HEK293 (cell line): ENCODE data around the gene CYP21A2.
A peak's percentile ranks its signal among the peaks of the same experiment; 100 is the strongest.

Source experiments
- CTCF ChIA-PET: fragments of 350-600 bp; formaldehyde crosslinking; extraction: SDS; loops from one replicate; lab custom pipeline; 2021; ENCODE audit warnings: antibody characterized with exemption; lab: Yijun Ruan, JAX
- POLR2A ChIA-PET: fragments of 300-600 bp; formaldehyde crosslinking; extraction: SDS; loops from one replicate; lab custom pipeline; 2020; ENCODE audit warnings: antibody characterized with exemption, inconsistent platforms; lab: Yijun Ruan, JAX
- H3K27ac ChIP-seq: fragments of 200-500 bp; sonication (Bioruptor generic); 2 replicates; pipeline ENCODE4 v1.5.1; 2014; ENCODE audit warnings: low read depth, low read length, control low read depth, inconsistent platforms; ENCODE audit errors: extremely low read depth
- H3K36me3 ChIP-seq, 2 experiments: fragments of 200-500 bp in 1 of 2; sonication (Bioruptor generic) in 1 of 2; 1 replicate in 1 of 2; 2 replicates in 1 of 2; pipeline ENCODE4 v1.5.1; 2014 to 2017; ENCODE audit warnings: inconsistent platforms in 2 of 2, low read length in 2 of 2; ENCODE audit not compliant: control insufficient read depth in 2 of 2, insufficient read depth in 1 of 2
- H3K4me1 ChIP-seq: fragments of 200-500 bp; sonication (Bioruptor generic); 2 replicates; pipeline ENCODE4 v1.5.1; 2014; ENCODE audit warnings: mild to moderate bottlenecking, low read length, inconsistent platforms; ENCODE audit not compliant: control insufficient read depth, insufficient read depth
- H3K4me3 ChIP-seq: 2 replicates; pipeline ENCODE4 v1.5.1; 2011; ENCODE audit warnings: low read depth, mild to moderate bottlenecking, control low read depth, low read length, moderate library complexity
- H3K9me3 ChIP-seq: fragments of 200-500 bp; sonication (Bioruptor generic); 2 replicates; pipeline ENCODE4 v1.5.1; 2014; ENCODE audit warnings: low read depth, low read length, inconsistent platforms; ENCODE audit not compliant: control insufficient read depth, insufficient read depth
- HIC1 ChIP-seq: fragments of 450-650 bp; formaldehyde crosslinking; IDR thresholded peaks from 2 replicates; pipeline ENCODE4 v1.5.1; 2016; ENCODE audit warnings: missing biosample characterization, missing genetic modification characterization
- OVOL3 ChIP-seq: fragments of 450-650 bp; formaldehyde crosslinking; IDR thresholded peaks from 2 replicates; pipeline ENCODE4 v1.5.1; 2016; ENCODE audit warnings: missing biosample characterization, missing genetic modification characterization
- PATZ1 ChIP-seq: fragments of 450-650 bp; formaldehyde crosslinking; IDR thresholded peaks from 2 replicates; pipeline ENCODE4 v1.5.1; 2016; ENCODE audit warnings: missing biosample characterization, missing genetic modification characterization
- PRDM4 ChIP-seq: fragments of 450-650 bp; formaldehyde crosslinking; IDR thresholded peaks from 2 replicates; pipeline ENCODE4 v1.5.1; 2017; ENCODE audit warnings: missing biosample characterization, missing genetic modification characterization
- SCRT2 ChIP-seq: fragments of 450-650 bp; formaldehyde crosslinking; IDR thresholded peaks from 2 replicates; pipeline ENCODE4 v1.5.1; 2016; ENCODE audit warnings: missing biosample characterization, missing genetic modification characterization
- ZFP37 ChIP-seq: fragments of 450-650 bp; formaldehyde crosslinking; IDR thresholded peaks from 2 replicates; pipeline ENCODE4 v1.5.1; 2016; ENCODE audit warnings: missing biosample characterization, missing genetic modification characterization
- ZNF114 ChIP-seq: fragments of 450-650 bp; formaldehyde crosslinking; IDR thresholded peaks from 2 replicates; pipeline ENCODE4 v1.5.0; 2017; ENCODE audit warnings: missing biosample characterization, missing genetic modification characterization
- ZNF148 ChIP-seq: fragments of 450-650 bp; formaldehyde crosslinking; IDR thresholded peaks from 2 replicates; pipeline ENCODE4 v1.5.0; 2017; ENCODE audit warnings: missing biosample characterization, missing genetic modification characterization, borderline replicate concordance
- ZNF248 ChIP-seq: fragments of 450-650 bp; formaldehyde crosslinking; IDR thresholded peaks from 2 replicates; pipeline ENCODE4 v1.5.1; 2017; ENCODE audit warnings: missing biosample characterization, missing genetic modification characterization
- ZNF473 ChIP-seq: fragments of 450-650 bp; formaldehyde crosslinking; IDR thresholded peaks from 2 replicates; pipeline ENCODE4 v1.5.1; 2017; ENCODE audit warnings: missing biosample characterization, missing genetic modification characterization
- ZNF510 ChIP-seq: fragments of 450-650 bp; formaldehyde crosslinking; IDR thresholded peaks from 2 replicates; pipeline ENCODE4 v1.5.1; 2018; ENCODE audit warnings: mild to moderate bottlenecking, missing genetic modification characterization, missing biosample characterization; ENCODE audit not compliant: insufficient replicate concordance
- ZNF518A ChIP-seq: fragments of 450-650 bp; formaldehyde crosslinking; conservative IDR thresholded peaks from 2 replicates; pipeline ENCODE4 v1.5.1; 2016; ENCODE audit warnings: low read depth, missing biosample characterization, missing genetic modification characterization
- ZNF561 ChIP-seq: fragments of 450-650 bp; IDR thresholded peaks from 2 replicates; pipeline ENCODE4 v1.5.1; 2018; ENCODE audit warnings: missing biosample characterization, missing genetic modification characterization, borderline replicate concordance
- ZNF580 ChIP-seq: fragments of 450-650 bp; formaldehyde crosslinking; IDR thresholded peaks from 2 replicates; pipeline ENCODE4 v1.5.1; 2016; ENCODE audit warnings: missing biosample characterization, missing genetic modification characterization
- ZNF596 ChIP-seq: fragments of 450-650 bp; IDR thresholded peaks from 2 replicates; pipeline ENCODE4 v1.5.0; 2018; ENCODE audit warnings: missing biosample characterization, mild to moderate bottlenecking, missing genetic modification characterization, moderate library complexity
- ZNF600 ChIP-seq: fragments of 450-650 bp; formaldehyde crosslinking; IDR thresholded peaks from 2 replicates; pipeline ENCODE4 v1.5.1; 2016; ENCODE audit warnings: missing biosample characterization, missing genetic modification characterization
- ZSCAN16 ChIP-seq: fragments of 450-650 bp; formaldehyde crosslinking; IDR thresholded peaks from 2 replicates; pipeline ENCODE4 v1.5.1; 2016; ENCODE audit warnings: missing biosample characterization, missing genetic modification characterization
- ZSCAN18 ChIP-seq: fragments of 450-650 bp; formaldehyde crosslinking; IDR thresholded peaks from 2 replicates; pipeline ENCODE4 v1.5.1; 2016; ENCODE audit warnings: missing biosample characterization, missing genetic modification characterization

The CYP21A2 gene

GRCh38 chr6:32046450-32047083 lies 8.4 kb downstream of the CYP21A2 start (continued):
- no peak for TF ChIP-seq ZNF473

- ChIA-PET POLR2A (no interaction called here), CTCF (interaction anchor here (0.5 to 3.1 kb wide), 15 partner anchors 16 to 272 kb away, joined by 3 to 32 read pairs (median 5); partner anchors contain the start of gene EGFL8)
- H3K4me1 ChIP-seq: no peaks in the 10 kb centered on the region
- H3K36me3 ChIP-seq: no peaks in the 10 kb centered on the region
- H3K4me3 ChIP-seq: no peak overlapping the region
- H3K9me3 ChIP-seq: no peaks in the 10 kb centered on the region
- no peak overlapping the region for H3K27ac ChIP-seq
- TF ChIP-seq ZNF248 (tag by site-specific recombination) (no peak), ZSCAN18 (tag by site-specific recombination) (no peak), HIC1 (tag by site-specific recombination) (0 out of 2 replicates have a peak, but pooled peaks have one; percentile 10), ZNF561 (tag by site-specific recombination) (no peak), PATZ1 (no peak), SCRT2 (no peak), ZFP37 (tag by site-specific recombination) (no peak), ZSCAN16 (no peak), OVOL3 (tag by site-specific recombination) (no peak), PRDM4 (tag by site-specific recombination) (no peak), ZNF518A (no peak), ZNF114 (tag by site-specific recombination) (no peak), ZNF580 (tag by site-specific recombination) (no peak), ZNF148 (tag by site-specific recombination) (no peak), ZNF510 (tag by site-specific recombination) (no peak), ZNF600 (tag by site-specific recombination) (no peak), ZNF596 (tag by site-specific recombination) (no peak)
Observed at GRCh38 chr6:32047084-32047478, 8.9 kb downstream of the CYP21A2 start.
